Neuronal stem cell (in vitro differentiated cells): Measurements from ENCODE around the gene RNU6-9.
A peak's percentile ranks its signal among the peaks of the same experiment; 100 is the strongest.

ENCODE experiments used
- DNase-seq: peaks from one replicate; pipeline ENCODE4 v3.0.0-alpha.2; 2013; ENCODE audit warnings: low spot score
- H2AFZ ChIP-seq: one replicate; pipeline ENCODE4 v1.6.1; 2013; ENCODE audit warnings: mild to moderate bottlenecking, low read length, inconsistent platforms
- H2AK5ac ChIP-seq: 2 replicates; pipeline ENCODE4 v1.6.1; 2013; ENCODE audit warnings: low read depth, mild to moderate bottlenecking, inconsistent platforms, low read length, moderate library complexity, mixed read lengths
- H2BK120ac ChIP-seq: 2 replicates; pipeline ENCODE4 v1.6.1; 2013; ENCODE audit warnings: low read depth, mild to moderate bottlenecking, inconsistent platforms, low read length, moderate library complexity, mixed read lengths
- H2BK12ac ChIP-seq: one replicate; pipeline ENCODE4 v1.6.1; 2013; ENCODE audit warnings: low read length, inconsistent platforms
- H2BK15ac ChIP-seq: 2 replicates; pipeline ENCODE4 v1.6.1; 2013; ENCODE audit warnings: mild to moderate bottlenecking, low read length, inconsistent platforms, mixed read lengths
- H2BK5ac ChIP-seq: one replicate; pipeline ENCODE4 v1.6.1; 2013; ENCODE audit warnings: inconsistent platforms, mild to moderate bottlenecking, low read length, moderate library complexity
- H3K14ac ChIP-seq: one replicate; pipeline ENCODE4 v1.6.1; 2013; ENCODE audit warnings: low read length, inconsistent platforms
- H3K18ac ChIP-seq: 2 replicates; pipeline ENCODE4 v1.6.1; 2013; ENCODE audit warnings: low read length, inconsistent platforms
- H3K23ac ChIP-seq: 2 replicates; pipeline ENCODE4 v1.6.1; 2013; ENCODE audit warnings: low read depth, mild to moderate bottlenecking, mixed read lengths, low read length, inconsistent platforms; ENCODE audit not compliant: poor library complexity
- H3K27ac ChIP-seq: replicated peaks from 3 replicates; pipeline ENCODE4 v1.5.1; 2013; ENCODE audit warnings: low read length, inconsistent platforms
- H3K27me3 ChIP-seq, 3 experiments: 2 replicates each; pipeline ENCODE4 v1.6.1; 2013; ENCODE audit warnings: low read length in 3 of 3, mild to moderate bottlenecking in 2 of 3, inconsistent platforms in 1 of 3, low read depth in 1 of 3, mixed read lengths in 1 of 3, moderate library complexity in 1 of 3; ENCODE audit not compliant: control insufficient read depth in 3 of 3, insufficient read depth in 3 of 3
- H3K36me3 ChIP-seq, 2 donors: replicated peaks in 1 of 2; 2 replicates each; pipeline ENCODE4 v1.6.1; 2013; ENCODE audit warnings: low read length in 2 of 2; ENCODE audit not compliant: control insufficient read depth in 2 of 2, insufficient read depth in 2 of 2
- H3K4ac ChIP-seq: 2 replicates; pipeline ENCODE4 v1.6.1; 2013; ENCODE audit warnings: inconsistent platforms, mild to moderate bottlenecking, low read length, moderate library complexity
- H3K4me1 ChIP-seq, 2 donors: 1 replicate in 1 of 2; 2 replicates in 1 of 2; pipeline ENCODE4 v1.6.1; 2013; ENCODE audit warnings: low read length in 2 of 2, low read depth in 1 of 2; ENCODE audit not compliant: control insufficient read depth in 2 of 2, insufficient read depth in 1 of 2
- H3K4me2 ChIP-seq: one replicate; pipeline ENCODE4 v1.6.1; 2013; ENCODE audit warnings: mild to moderate bottlenecking, low read length, inconsistent platforms; ENCODE audit not compliant: insufficient read depth, poor library complexity, severe bottlenecking
- H3K4me3 ChIP-seq, 2 donors: 2 replicates each; pipeline ENCODE4 v1.5.1; 2013; ENCODE audit warnings: low read length in 2 of 2, mild to moderate bottlenecking in 2 of 2, inconsistent platforms in 1 of 2, moderate library complexity in 1 of 2
- H3K79me1 ChIP-seq: one replicate; pipeline ENCODE4 v1.6.1; 2013; ENCODE audit warnings: low read depth, mild to moderate bottlenecking, inconsistent platforms, low read length, moderate library complexity
- H3K9ac ChIP-seq: one replicate; pipeline ENCODE4 v1.6.1; 2013; ENCODE audit warnings: mild to moderate bottlenecking, low read depth, low read length, inconsistent platforms; ENCODE audit not compliant: poor library complexity
- H3K9me3 ChIP-seq, 2 donors: replicated peaks in 1 of 2; 2 replicates each; pipeline versions ENCODE3 to v1.6.1; 2013; ENCODE audit warnings: low read length in 2 of 2, mild to moderate bottlenecking in 2 of 2, inconsistent platforms in 1 of 2, low read depth in 1 of 2, mixed read lengths in 1 of 2, moderate library complexity in 1 of 2; ENCODE audit not compliant: control insufficient read depth in 2 of 2, insufficient read depth in 1 of 2
- H4K8ac ChIP-seq: one replicate; pipeline ENCODE4 v1.6.1; 2013; ENCODE audit warnings: low read depth, mild to moderate bottlenecking, inconsistent platforms, low read length, moderate library complexity
- H4K91ac ChIP-seq: one replicate; pipeline ENCODE4 v1.6.1; 2013; ENCODE audit warnings: low read length, low read depth, mild to moderate bottlenecking, inconsistent platforms; ENCODE audit not compliant: poor library complexity
- WGBS, 2 donors: extraction: QIAGEN DNeasy Blood & Tissue Kit; methylation state at CpG; one replicate each; pipeline ENCODE4 v1.1.7; 2013; ENCODE audit warnings: missing lambda C conversion rate in 2 of 2, mixed read lengths in 1 of 2; ENCODE audit not compliant: insufficient read length in 2 of 2, insufficient replicate concordance in 1 of 2; ENCODE audit errors: extremely low coverage in 2 of 2; 5-methylcytosine and 5-hydroxymethylcytosine counted together

RNU6-9 gene

DNA sequence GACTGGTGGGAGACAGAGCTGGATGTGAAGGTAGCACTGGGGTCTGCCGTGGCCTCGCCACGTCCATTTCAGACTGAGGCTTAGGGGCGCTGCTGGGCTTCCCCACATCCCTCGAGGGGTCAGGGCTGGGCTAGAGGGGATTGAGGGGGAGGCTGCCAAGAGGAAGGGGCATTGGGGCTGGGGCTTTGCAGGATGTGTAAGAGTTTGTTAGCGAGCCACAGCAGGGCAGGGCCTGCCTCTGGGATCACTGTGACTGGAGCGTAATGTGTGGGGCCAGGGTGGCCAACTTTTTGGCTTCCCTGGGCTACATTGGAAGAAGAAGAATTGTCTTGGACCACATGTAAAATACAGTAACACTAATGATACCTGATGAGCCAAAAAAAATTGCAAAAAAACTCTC is 46.6 kb downstream of the RNU6-9 start:
- H3K4me1 ChIP-seq: peaks cover 0 to 9% of the 10 kb centered on the region in 2 donors
- peak overlapping the region; percentile 1 for H2AK5ac ChIP-seq
- H2BK12ac ChIP-seq: no peak overlapping the region
- H3K14ac ChIP-seq: no peak overlapping the region
- no peak overlapping the region for H4K8ac ChIP-seq
- peaks cover 49% of the 10 kb centered on the region for H3K79me1 ChIP-seq
- no CpG with 5 or more reads among the region's 7 CpGs for WGBS, 2 donors
- H3K27me3 ChIP-seq: no peaks in the 10 kb centered on the region
- peak overlapping the region; percentile 30 for H3K9ac ChIP-seq
- H3K27ac ChIP-seq: no peak overlapping the region
- H2BK5ac ChIP-seq: peak overlapping the region; percentile 75
- no peak overlapping the region for H3K4ac ChIP-seq
- H2AFZ ChIP-seq: no peak overlapping the region
- H2BK120ac ChIP-seq: no peak overlapping the region
- H3K4me2 ChIP-seq: no peak overlapping the region
- no peak overlapping the region for H3K23ac ChIP-seq
- H3K36me3 ChIP-seq: peaks cover 35 to 79% of the 10 kb centered on the region in 2 donors
- H4K91ac ChIP-seq: no peak overlapping the region
- no peak overlapping the region for H3K18ac ChIP-seq
- DNase-seq: no peak
- H3K4me3 ChIP-seq: no peak overlapping the region
- H3K9me3 ChIP-seq: peaks cover 0 to 8% of the 10 kb centered on the region in 2 donors
- H2BK15ac ChIP-seq: no peak overlapping the region

DNA sequence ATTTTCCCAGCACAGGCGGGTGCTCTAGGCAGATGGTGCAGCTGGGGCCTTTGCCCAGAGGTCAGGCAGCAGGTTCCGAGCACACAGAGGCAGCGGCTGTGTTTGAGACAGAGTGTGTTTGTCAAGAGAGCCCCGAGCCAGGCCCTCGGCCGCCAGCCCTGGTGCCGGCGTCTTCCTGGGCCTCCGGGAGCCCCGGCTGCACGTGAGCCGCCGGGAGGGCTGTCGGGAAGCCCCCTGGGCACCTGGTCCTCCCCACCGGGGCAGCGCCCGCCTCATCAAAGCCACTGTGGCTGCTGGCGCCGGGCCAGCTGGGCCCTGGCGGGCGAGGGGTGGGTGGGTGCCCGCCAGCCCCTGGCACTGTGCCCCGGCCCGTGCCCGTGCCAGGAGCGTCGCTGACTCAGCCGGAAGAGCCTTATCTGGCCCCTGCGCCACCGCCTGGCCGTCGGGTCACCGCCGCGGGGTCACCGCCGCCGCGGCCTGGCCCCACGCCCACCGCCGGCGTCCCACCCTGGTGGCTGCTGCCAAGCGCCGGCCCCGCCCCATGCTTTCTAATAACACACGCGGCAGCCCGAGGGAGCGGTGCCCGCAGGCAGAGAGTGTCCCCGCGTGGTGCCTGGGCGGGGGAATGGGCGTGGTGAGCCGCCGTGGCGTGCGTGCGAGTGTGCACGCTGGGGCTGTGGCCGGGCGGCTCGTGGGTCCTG is 47.5 kb downstream of the RNU6-9 start:
- peaks cover 0 to 8% of the 10 kb centered on the region in 2 donors for H3K9me3 ChIP-seq
- no peak overlapping the region for H4K91ac ChIP-seq
- H3K27me3 ChIP-seq: no peaks in the 10 kb centered on the region
- no peak overlapping the region for H3K4me3 ChIP-seq
- no peak overlapping the region for H2AFZ ChIP-seq
- no peak overlapping the region for H3K14ac ChIP-seq
- H3K4me1 ChIP-seq: peaks cover 0 to 9% of the 10 kb centered on the region in 2 donors
- H2BK120ac ChIP-seq: no peak overlapping the region
- H3K36me3 ChIP-seq: peaks cover 37 to 73% of the 10 kb centered on the region in 2 donors
- no CpG with 5 or more reads among the region's 64 CpGs for WGBS, 2 donors
- no peak overlapping the region for H3K27ac ChIP-seq
- H3K4me2 ChIP-seq: no peak overlapping the region
- no peak overlapping the region for H2BK15ac ChIP-seq
- no peak overlapping the region for H2BK5ac ChIP-seq
- no peak overlapping the region for H3K18ac ChIP-seq
- H3K79me1 ChIP-seq: peaks cover 50% of the 10 kb centered on the region
- no peak overlapping the region for H3K9ac ChIP-seq
- no peak for DNase-seq
- no peak overlapping the region for H2BK12ac ChIP-seq
- peak overlapping the region; percentile 3 for H3K23ac ChIP-seq
- no peak overlapping the region for H2AK5ac ChIP-seq
- H3K4ac ChIP-seq: no peak overlapping the region
- H4K8ac ChIP-seq: no peak overlapping the region

DNA sequence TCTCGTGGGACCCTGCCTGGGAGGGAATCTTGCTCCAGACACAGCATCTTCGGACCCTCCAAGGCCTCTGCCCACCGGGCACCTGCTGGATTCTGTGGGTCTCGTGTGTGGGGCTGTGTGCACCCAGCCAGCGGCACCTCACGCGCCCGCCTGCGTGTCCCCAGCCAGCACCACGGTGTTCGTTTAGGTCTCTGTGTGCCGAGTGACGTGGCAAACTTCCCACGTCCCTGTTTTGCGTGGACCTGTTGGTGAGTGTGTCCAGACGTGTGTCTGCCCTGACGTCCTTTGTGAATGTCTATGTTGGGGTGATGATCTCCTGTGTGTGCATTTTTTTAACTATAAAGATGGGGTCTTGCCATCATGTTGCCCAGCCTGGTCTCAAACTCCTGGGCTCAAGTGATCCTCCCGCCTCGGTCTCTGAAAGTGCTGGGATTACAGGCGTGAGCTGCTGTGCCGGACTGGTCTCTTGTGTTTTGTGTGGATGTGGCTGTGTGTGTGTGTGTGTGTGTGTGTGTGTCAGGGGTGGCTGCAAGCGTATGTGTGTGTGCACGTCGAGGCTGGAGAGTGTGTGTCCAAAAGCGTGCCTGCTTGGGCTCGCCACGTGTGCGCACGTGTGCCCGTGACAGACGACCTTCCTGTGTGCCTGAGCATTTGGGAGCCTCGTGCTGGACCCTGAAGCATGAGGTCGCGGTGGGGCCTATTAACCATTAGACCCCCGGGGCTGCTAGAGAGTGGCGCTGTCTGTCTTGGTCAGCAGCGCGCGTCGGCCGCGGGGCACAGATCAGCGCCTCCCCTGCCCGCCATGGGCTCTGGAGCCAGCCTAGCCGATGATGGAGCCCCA is 48.2 kb downstream of the RNU6-9 start:
- Histone ChIP-seq H3K4me2 (no peak overlapping the region), H3K9me3 (peaks cover 0 to 8% of the 10 kb centered on the region in 2 donors), H2AFZ (no peak overlapping the region), H4K91ac (no peak overlapping the region), H3K4ac (no peak overlapping the region), H3K14ac (peak overlapping the region; percentile 94), H3K4me1 (peaks cover 0 to 9% of the 10 kb centered on the region in 2 donors), H3K23ac (peak overlapping the region; percentile 3), H3K36me3 (peaks cover 35 to 67% of the 10 kb centered on the region in 2 donors), H3K27me3 (no peaks in the 10 kb centered on the region), H3K4me3 (no peak overlapping the region), H3K27ac (no peak overlapping the region), H3K79me1 (peaks cover 52% of the 10 kb centered on the region), H2BK120ac (no peak overlapping the region), H4K8ac (no peak overlapping the region), H2BK5ac (peak overlapping the region; percentile 60), H3K18ac (peak overlapping the region; percentile 80), H2BK15ac (no peak overlapping the region), H2AK5ac (no peak overlapping the region), H3K9ac (no peak overlapping the region), H2BK12ac (no peak overlapping the region)
- WGBS, 2 donors: no CpG with 5 or more reads among the region's 45 CpGs
- no peak for DNase-seq

DNA sequence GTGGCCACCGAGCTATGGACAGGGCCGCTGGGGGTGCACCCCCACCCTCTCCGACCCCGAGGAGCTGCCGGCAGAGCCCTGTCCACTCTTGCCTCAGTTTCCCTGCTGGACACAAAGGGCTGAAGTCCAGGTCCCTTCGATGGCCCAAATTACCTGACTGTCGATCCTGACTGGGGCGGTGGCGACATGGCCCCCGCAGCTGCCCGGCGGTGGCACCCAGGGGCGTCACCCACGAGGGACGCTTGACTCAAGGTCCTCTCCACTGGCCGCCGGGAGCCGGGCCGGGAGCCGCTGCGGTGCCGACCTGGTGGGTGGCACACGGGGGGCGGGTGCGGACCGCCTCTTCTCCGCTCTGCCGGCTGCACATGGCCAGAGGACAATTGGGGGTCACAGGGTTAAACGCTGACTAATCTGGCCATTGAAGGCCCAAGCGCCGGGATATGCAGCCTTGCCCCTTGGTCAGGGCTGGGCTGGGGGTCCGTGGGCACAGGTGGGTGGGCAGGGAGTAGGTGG is 48.9 kb downstream of the RNU6-9 start:
- peaks cover 51% of the 10 kb centered on the region for H3K79me1 ChIP-seq
- no peak overlapping the region for H3K27ac ChIP-seq
- no CpG with 5 or more reads among the region's 32 CpGs for WGBS, 2 donors
- H3K27me3 ChIP-seq: no peaks in the 10 kb centered on the region
- H2BK12ac ChIP-seq: no peak overlapping the region
- peak overlapping the region; percentile 55 for H3K23ac ChIP-seq
- H2AK5ac ChIP-seq: peak overlapping the region; percentile 46
- H4K8ac ChIP-seq: no peak overlapping the region
- peak overlapping the region; percentile 12 for H3K9ac ChIP-seq
- no peak overlapping the region for H3K4me3 ChIP-seq
- no peak for DNase-seq
- no peak overlapping the region for H2BK15ac ChIP-seq
- no peak overlapping the region for H2BK120ac ChIP-seq
- H2AFZ ChIP-seq: no peak overlapping the region
- peaks cover 33 to 66% of the 10 kb centered on the region in 2 donors for H3K36me3 ChIP-seq
- H4K91ac ChIP-seq: no peak overlapping the region
- no peak overlapping the region for H3K14ac ChIP-seq
- H3K4ac ChIP-seq: no peak overlapping the region
- H3K4me2 ChIP-seq: peak overlapping the region; percentile 14
- peaks cover 0 to 7% of the 10 kb centered on the region in 2 donors for H3K9me3 ChIP-seq
- peak overlapping the region; percentile 80 for H3K18ac ChIP-seq
- peak overlapping the region; percentile 60 for H2BK5ac ChIP-seq
- H3K4me1 ChIP-seq: peaks cover 0 to 9% of the 10 kb centered on the region in 2 donors
